ENCODE data around the gene CPZ. TPM values are rescaled to one million over a fixed set of nuclear protein-coding genes. Genes with fewer than 3 reads are reported as not detected.

Gene CPZ
- total RNA-seq, 4 donors from 2014 or later: 0.76 to 12.2 (median 1.9) TPM

- 63 to 86% methylated on average over 2 of the region's 2 CpGs for WGBS, 2 donors
Observed at GRCh38 chr4:8588196-8588470, 4.4 kb upstream of the CPZ start.

GRCh38 chr4:8589336-8589735 is 3.2 kb upstream of the CPZ start:
- Histone ChIP-seq H3K36me3 (no peaks in the 10 kb centered on the region), H3K27ac (no peak overlapping the region), H3K4me1 (peaks cover 0 to 21% (median 5%) of the 10 kb centered on the region in 3 donors), H3K9me3 (no peaks in the 10 kb centered on the region), H3K4me3 (no peak overlapping the region), H3K27me3 (peaks cover 6 to 94% (median 7%) of the 10 kb centered on the region in 4 donors)
- TF ChIP-seq POLR2A (IDR thresholded peaks at IDR 0.05) (no peak), CTCF (IDR thresholded peaks at IDR 0.05) (no peak)
- intact Hi-C loops (cut with DNase I): no loop called here
- DNase-seq: no peak
- WGBS, 2 donors: 67 to 80% methylated on average over 4 to 5 of the region's 10 CpGs

More at GRCh38 chr4:8588196-8588470, 4.4 kb upstream of the CPZ start:
- peaks cover 3 to 89% (median 5%) of the 10 kb centered on the region in 4 donors for H3K27me3 ChIP-seq
- no peaks in the 10 kb centered on the region for H3K36me3 ChIP-seq
- H3K27ac ChIP-seq: no peak overlapping the region
- TF ChIP-seq CTCF (IDR thresholded peaks at IDR 0.05) (no peak), POLR2A (IDR thresholded peaks at IDR 0.05) (no peak)
- no peak for DNase-seq
- H3K9me3 ChIP-seq: no peaks in the 10 kb centered on the region
- peaks cover 0 to 11% (median 5%) of the 10 kb centered on the region in 3 donors for H3K4me1 ChIP-seq
- no peak overlapping the region for H3K4me3 ChIP-seq
- intact Hi-C loops (cut with DNase I): no loop called here

- intact Hi-C loops (cut with DNase I): loop anchor here (5.0 kb wide), 1 partner anchor 118 kb away; no protein-coding TSS in a partner anchor
- WGBS, 2 donors: 59 to 60% methylated on average over 6 to 10 of the region's 11 CpGs
- no peak for DNase-seq
Observed at GRCh38 chr4:8589823-8590545, 2.6 kb upstream of the CPZ start.

GRCh38 chr4:8590546-8590880 is 2.1 kb upstream of the CPZ start:
- 70 to 88% methylated on average over 2 to 4 of the region's 5 CpGs for WGBS, 2 donors

More at GRCh38 chr4:8589823-8590545, 2.6 kb upstream of the CPZ start:
- Histone ChIP-seq H3K4me1 (peaks cover 0 to 21% (median 5%) of the 10 kb centered on the region in 3 donors), H3K36me3 (no peaks in the 10 kb centered on the region), H3K27ac (no peak overlapping the region), H3K4me3 (no peak overlapping the region), H3K9me3 (no peaks in the 10 kb centered on the region), H3K27me3 (peaks cover 6 to 98% (median 7%) of the 10 kb centered on the region in 4 donors)
- no peak for TF ChIP-seq CTCF (IDR thresholded peaks at IDR 0.05)
- TF ChIP-seq POLR2A (IDR thresholded peaks at IDR 0.05): no peak

More at GRCh38 chr4:8590546-8590880, 2.1 kb upstream of the CPZ start:
- no peak for DNase-seq
- H3K4me1 ChIP-seq: peaks cover 0 to 21% (median 5%) of the 10 kb centered on the region in 3 donors
- no peak overlapping the region for H3K4me3 ChIP-seq
- no peak overlapping the region for H3K27ac ChIP-seq
- no peaks in the 10 kb centered on the region for H3K36me3 ChIP-seq
- TF ChIP-seq CTCF (IDR thresholded peaks at IDR 0.05) (no peak), POLR2A (IDR thresholded peaks at IDR 0.05) (no peak)
- peaks cover 6 to 98% (median 7%) of the 10 kb centered on the region in 4 donors for H3K27me3 ChIP-seq
- H3K9me3 ChIP-seq: no peaks in the 10 kb centered on the region
- intact Hi-C loops (cut with DNase I): loop anchor here (5.0 kb wide), 1 partner anchor 118 kb away; no protein-coding TSS in a partner anchor
